Neural progenitor cell (in vitro differentiated cells): ENCODE data around the gene DMAP1. TPM values are rescaled to one million over a fixed set of nuclear protein-coding genes. Genes with fewer than 3 reads are reported as not detected.
A peak's percentile ranks its signal among the peaks of the same experiment; 100 is the strongest.

ENCODE experiments used
- DNase-seq: peaks from one replicate; pipeline ENCODE4 v3.0.0-alpha.2; 2016; ENCODE audit warnings: low spot score
- H2AFZ ChIP-seq: fragments of 200-600 bp; sonication (generic); replicated peaks from 2 replicates; pipeline ENCODE4 v1.6.1; 2016; ENCODE audit warnings: antibody characterized with exemption
- H3F3A ChIP-seq: fragments of 200-600 bp; sonication (generic); 2 replicates; pipeline ENCODE4 v1.6.1; 2016; ENCODE audit warnings: antibody characterized with exemption, low read depth
- H3K27ac ChIP-seq: fragments of 200-600 bp; sonication (generic); 2 replicates; pipeline ENCODE4 v1.5.1; 2016; ENCODE audit warnings: mild to moderate bottlenecking
- H3K27me3 ChIP-seq: fragments of 200-600 bp; sonication (generic); 2 replicates; pipeline ENCODE4 v1.6.1; 2016; ENCODE audit warnings: mild to moderate bottlenecking, moderate library complexity
- H3K36me3 ChIP-seq: fragments of 200-600 bp; sonication (generic); 2 replicates; pipeline ENCODE4 v1.5.1; 2016
- H3K4me1 ChIP-seq: fragments of 200-600 bp; sonication (generic); 2 replicates; pipeline ENCODE4 v1.6.1; 2016; ENCODE audit warnings: mixed run types
- H3K4me2 ChIP-seq: fragments of 200-600 bp; sonication (generic); 2 replicates; pipeline ENCODE4 v1.6.1; 2016
- H3K4me3 ChIP-seq: fragments of 200-600 bp; sonication (generic); 2 replicates; pipeline ENCODE4 v1.5.1; 2016
- H3K79me2 ChIP-seq: fragments of 200-600 bp; sonication (generic); 2 replicates; pipeline ENCODE4 v1.6.1; 2016; ENCODE audit warnings: low read depth
- H3K9ac ChIP-seq: fragments of 200-600 bp; sonication (generic); 2 replicates; pipeline ENCODE4 v1.6.1; 2016
- H3K9me3 ChIP-seq: fragments of 200-600 bp; sonication (generic); 2 replicates; pipeline ENCODE4 v1.5.1; 2016; ENCODE audit warnings: low read depth
- H4K20me1 ChIP-seq: fragments of 200-600 bp; sonication (generic); 2 replicates; pipeline ENCODE4 v1.6.1; 2016; ENCODE audit warnings: low read depth
- H3K27ac Mint-ChIP-seq: 3 replicates; pipeline ENCODE4 v1.8.0; 2021; ENCODE audit warnings: mixed read lengths
- H3K27me3 Mint-ChIP-seq: 2 replicates; pipeline ENCODE4 v1.8.0; 2022; ENCODE audit warnings: low read depth, mild to moderate bottlenecking, inconsistent platforms, moderate library complexity, mixed read lengths; ENCODE audit not compliant: insufficient read depth
- H3K36me3 Mint-ChIP-seq: 3 replicates; pipeline ENCODE4 v1.8.0; 2021; ENCODE audit warnings: mixed read lengths
- H3K4me1 Mint-ChIP-seq: 3 replicates; pipeline ENCODE4 v1.8.0; 2021; ENCODE audit warnings: mixed read lengths
- H3K4me3 Mint-ChIP-seq: 3 replicates; pipeline ENCODE4 v1.8.0; 2021; ENCODE audit warnings: mild to moderate bottlenecking, moderate library complexity, mixed read lengths
- H3K9me3 Mint-ChIP-seq: 3 replicates; pipeline ENCODE4 v1.8.0; 2020; ENCODE audit warnings: mixed read lengths
- EZH2 ChIP-seq: fragments of 200-600 bp; sonication (generic); IDR thresholded peaks from 2 replicates; pipeline ENCODE4 v1.6.1; 2017; ENCODE audit warnings: antibody characterized with exemption, mild to moderate bottlenecking, moderate library complexity
- EZH2phosphoT487 ChIP-seq: fragments of 200-600 bp; sonication (generic); IDR thresholded peaks from 2 replicates; pipeline ENCODE4 v1.6.1; 2017; ENCODE audit warnings: antibody characterized with exemption
- total RNA-seq: library from RNA; depleted of rRNA; stranded (reverse); fragments of >200 nt; gene quantifications from 2 replicates; pipeline ENCODE4 v1.2.3, GENCODE V29; 2015; ENCODE audit warnings: low replicate concordance
- TF ChIP-seq, protein P1 (sequence below): fragments of 200-600 bp; sonication (generic); IDR thresholded peaks from 2 replicates; pipeline ENCODE4 v1.5.1; 2017; ENCODE audit warnings: antibody characterized with exemption, mild to moderate bottlenecking

DMAP1 gene
- total RNA-seq, 1 donor from 2014 or later = 22.3 TPM

DNA sequence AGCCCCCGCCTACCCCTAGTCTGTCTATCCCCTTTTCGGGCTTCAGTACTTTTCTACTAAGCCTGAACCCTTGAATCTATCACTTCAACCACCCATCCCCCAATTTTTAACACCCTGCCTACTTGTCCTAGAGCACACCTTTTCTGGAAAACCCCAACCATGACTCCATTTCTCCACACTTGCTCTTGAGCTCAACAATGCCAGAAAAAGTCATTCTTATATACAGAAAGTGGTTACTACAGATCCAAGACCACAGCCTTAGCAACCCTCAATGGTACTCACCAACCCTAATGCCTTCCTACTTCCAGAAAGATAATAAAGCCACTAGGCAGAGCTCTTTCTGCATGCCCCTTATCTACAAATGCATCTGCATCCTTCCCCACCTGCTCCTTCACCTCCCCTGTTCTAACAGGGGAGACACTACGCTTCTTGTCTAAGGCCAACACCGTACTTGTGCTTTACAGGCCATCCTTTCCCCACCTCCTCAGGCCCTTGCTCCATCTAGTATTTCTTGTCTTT lies 41.2 kb downstream of the DMAP1 start:
- Mint-ChIP-seq H3K4me3 (no peak overlapping the region), H3K36me3 (peaks cover 4% of the 10 kb centered on the region), H3K27me3 (no peaks in the 10 kb centered on the region), H3K9me3 (no peaks in the 10 kb centered on the region), H3K4me1 (peaks cover 21% of the 10 kb centered on the region), H3K27ac (no peak overlapping the region)
- H3K36me3 ChIP-seq = no peaks in the 10 kb centered on the region
- no peak overlapping the region for H3K9ac ChIP-seq
- DNase-seq = no peak
- TF ChIP-seq EZH2phosphoT487 (no peak), EZH2 (no peak)
- TF ChIP-seq, protein P1, sequence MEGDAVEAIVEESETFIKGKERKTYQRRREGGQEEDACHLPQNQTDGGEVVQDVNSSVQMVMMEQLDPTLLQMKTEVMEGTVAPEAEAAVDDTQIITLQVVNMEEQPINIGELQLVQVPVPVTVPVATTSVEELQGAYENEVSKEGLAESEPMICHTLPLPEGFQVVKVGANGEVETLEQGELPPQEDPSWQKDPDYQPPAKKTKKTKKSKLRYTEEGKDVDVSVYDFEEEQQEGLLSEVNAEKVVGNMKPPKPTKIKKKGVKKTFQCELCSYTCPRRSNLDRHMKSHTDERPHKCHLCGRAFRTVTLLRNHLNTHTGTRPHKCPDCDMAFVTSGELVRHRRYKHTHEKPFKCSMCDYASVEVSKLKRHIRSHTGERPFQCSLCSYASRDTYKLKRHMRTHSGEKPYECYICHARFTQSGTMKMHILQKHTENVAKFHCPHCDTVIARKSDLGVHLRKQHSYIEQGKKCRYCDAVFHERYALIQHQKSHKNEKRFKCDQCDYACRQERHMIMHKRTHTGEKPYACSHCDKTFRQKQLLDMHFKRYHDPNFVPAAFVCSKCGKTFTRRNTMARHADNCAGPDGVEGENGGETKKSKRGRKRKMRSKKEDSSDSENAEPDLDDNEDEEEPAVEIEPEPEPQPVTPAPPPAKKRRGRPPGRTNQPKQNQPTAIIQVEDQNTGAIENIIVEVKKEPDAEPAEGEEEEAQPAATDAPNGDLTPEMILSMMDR = no peak
- no peak overlapping the region for H3K4me2 ChIP-seq
- peaks cover 36% of the 10 kb centered on the region for H4K20me1 ChIP-seq
- H3K79me2 ChIP-seq = no peaks in the 10 kb centered on the region
- H3K4me3 ChIP-seq = no peak overlapping the region
- H3F3A ChIP-seq = no peaks in the 10 kb centered on the region
- H3K27ac ChIP-seq = no peak overlapping the region
- no peaks in the 10 kb centered on the region for H3K27me3 ChIP-seq
- peaks cover 28% of the 10 kb centered on the region for H3K4me1 ChIP-seq
- H2AFZ ChIP-seq = no peak overlapping the region
- no peaks in the 10 kb centered on the region for H3K9me3 ChIP-seq

DNA sequence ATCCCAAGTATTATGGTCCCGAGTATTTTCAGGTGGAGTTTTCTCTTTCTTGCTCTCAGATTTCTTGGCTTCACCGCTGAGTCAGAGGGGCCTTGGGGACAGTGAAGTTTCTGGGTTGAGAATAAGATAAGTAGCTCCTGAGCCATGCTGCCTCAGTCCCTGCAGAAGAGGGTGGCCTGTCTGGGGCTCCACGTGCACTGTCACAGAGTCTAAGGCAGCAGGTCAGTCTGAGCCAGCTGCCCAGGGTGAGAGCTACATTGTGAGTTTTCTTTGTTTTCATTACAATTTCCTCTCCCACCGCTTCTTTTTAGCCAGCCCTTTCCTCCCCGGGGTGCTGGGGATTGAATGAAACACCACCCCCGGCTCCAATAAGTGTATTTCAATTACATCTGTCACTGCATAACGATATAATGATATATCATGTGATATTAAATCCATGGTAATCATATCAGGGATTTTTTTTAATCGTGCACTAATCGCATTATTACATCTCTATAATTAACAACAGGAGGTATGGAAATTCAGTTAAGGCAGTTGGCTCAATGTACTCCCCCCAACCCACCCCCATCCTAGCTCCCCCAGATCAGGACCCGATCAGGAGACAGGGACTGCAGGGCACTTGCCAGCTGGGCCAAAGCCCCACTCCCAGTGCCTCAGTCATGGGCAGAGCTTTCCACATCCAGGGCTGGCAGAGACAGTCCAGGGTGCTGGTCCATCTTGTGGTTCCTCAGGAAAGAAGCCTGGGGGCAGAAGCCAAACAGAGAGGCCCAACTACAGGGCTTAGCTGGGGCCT lies 43.7 kb downstream of the DMAP1 start:
- Histone ChIP-seq H3K4me1 (peaks cover 35% of the 10 kb centered on the region), H2AFZ (no peak overlapping the region), H4K20me1 (peaks cover 40% of the 10 kb centered on the region), H3K36me3 (no peaks in the 10 kb centered on the region), H3K4me3 (no peak overlapping the region), H3K27me3 (no peaks in the 10 kb centered on the region), H3K9me3 (no peaks in the 10 kb centered on the region), H3K4me2 (peak overlapping the region; percentile 12), H3K79me2 (no peaks in the 10 kb centered on the region), H3K27ac (no peak overlapping the region), H3F3A (peaks cover 13% of the 10 kb centered on the region), H3K9ac (no peak overlapping the region)
- Mint-ChIP-seq H3K4me3 (no peak overlapping the region), H3K9me3 (no peaks in the 10 kb centered on the region), H3K27me3 (no peaks in the 10 kb centered on the region), H3K36me3 (no peaks in the 10 kb centered on the region), H3K27ac (no peak overlapping the region), H3K4me1 (peaks cover 24% of the 10 kb centered on the region)
- TF ChIP-seq EZH2phosphoT487 = no peak
- no peak for DNase-seq

DNA sequence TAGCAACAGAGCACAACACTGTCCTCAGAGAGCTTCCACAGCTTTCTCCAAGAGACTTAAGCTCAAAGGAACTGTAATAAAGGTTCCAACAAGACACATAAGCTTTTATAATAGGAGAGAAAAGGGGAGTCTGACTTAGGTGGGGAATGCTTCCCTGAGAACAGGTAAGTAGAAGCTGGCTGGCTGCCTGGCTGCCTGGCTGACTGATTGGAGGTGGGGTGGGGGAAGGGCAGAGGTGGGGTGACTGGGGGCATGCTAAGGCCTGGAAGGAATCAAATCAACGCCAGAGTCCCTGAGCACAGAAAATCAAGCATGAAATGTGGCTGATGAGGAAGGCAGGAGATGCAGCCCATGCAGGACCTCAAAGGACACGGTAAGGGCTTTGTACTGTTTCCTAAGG lies 45.8 kb downstream of the DMAP1 start:
- peaks cover 42% of the 10 kb centered on the region for H3K4me1 ChIP-seq
- H3K4me2 ChIP-seq = no peak overlapping the region
- Mint-ChIP-seq H3K27me3 (no peaks in the 10 kb centered on the region), H3K4me1 (peaks cover 35% of the 10 kb centered on the region), H3K4me3 (no peak overlapping the region), H3K9me3 (no peaks in the 10 kb centered on the region), H3K27ac (no peak overlapping the region), H3K36me3 (peaks cover 2% of the 10 kb centered on the region)
- H3K9me3 ChIP-seq = no peaks in the 10 kb centered on the region
- peaks cover 3% of the 10 kb centered on the region for H3K79me2 ChIP-seq
- no peaks in the 10 kb centered on the region for H3K27me3 ChIP-seq
- H3K9ac ChIP-seq = no peak overlapping the region
- no peak overlapping the region for H3K4me3 ChIP-seq
- no peak overlapping the region for H3K27ac ChIP-seq
- H3K36me3 ChIP-seq = no peaks in the 10 kb centered on the region
- peaks cover 23% of the 10 kb centered on the region for H3F3A ChIP-seq
- DNase-seq = no peak
- H4K20me1 ChIP-seq = peaks cover 55% of the 10 kb centered on the region
- TF ChIP-seq, protein P1 = no peak
- TF ChIP-seq EZH2phosphoT487 = no peak
- no peak for TF ChIP-seq EZH2
- no peak overlapping the region for H2AFZ ChIP-seq

DNA sequence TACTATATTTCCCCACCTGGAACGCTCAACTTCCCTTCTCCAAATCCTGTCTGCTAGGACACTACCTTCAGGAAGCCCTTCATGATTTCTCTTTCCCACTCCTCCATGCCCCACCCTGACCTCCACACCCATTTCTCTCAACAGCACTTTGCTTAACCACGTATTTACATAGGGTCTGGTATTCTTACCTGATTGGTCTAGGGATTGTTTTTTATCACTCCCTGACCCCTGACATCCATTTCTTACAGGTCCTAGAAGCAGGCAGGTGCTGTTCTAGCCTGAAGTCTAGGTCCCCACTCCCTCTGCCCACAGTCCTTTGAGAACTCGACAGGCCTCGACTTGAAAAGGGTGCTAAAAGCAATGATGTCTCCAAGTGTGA lies 47.5 kb downstream of the DMAP1 start:
- Histone ChIP-seq H3K27ac (peak overlapping the region; percentile 77), H3K9me3 (no peaks in the 10 kb centered on the region), H3K4me1 (peaks cover 36% of the 10 kb centered on the region), H3K4me2 (peak overlapping the region; percentile 66), H3K4me3 (no peak overlapping the region), H3K9ac (no peak overlapping the region), H3K36me3 (no peaks in the 10 kb centered on the region), H3K79me2 (peaks cover 3% of the 10 kb centered on the region), H4K20me1 (peaks cover 63% of the 10 kb centered on the region), H3K27me3 (no peaks in the 10 kb centered on the region), H2AFZ (no peak overlapping the region), H3F3A (peaks cover 23% of the 10 kb centered on the region)
- Mint-ChIP-seq H3K36me3 (peaks cover 2% of the 10 kb centered on the region), H3K27me3 (no peaks in the 10 kb centered on the region), H3K9me3 (no peaks in the 10 kb centered on the region), H3K4me3 (no peak overlapping the region), H3K4me1 (peaks cover 35% of the 10 kb centered on the region), H3K27ac (no peak overlapping the region)
- TF ChIP-seq, protein P1 = no peak
- TF ChIP-seq EZH2 (no peak), EZH2phosphoT487 (no peak)
- no peak for DNase-seq
